ENCODE measurements around the gene NME9.
A peak's percentile ranks its signal among the peaks of the same experiment; 100 is the strongest.

NME9 gene

GRCh38 chr3:138361561-138361971 lies 31.9 kb upstream of the NME9 start:
- DNase-seq = no peak

GRCh38 chr3:138360869-138361525 lies 31.3 kb upstream of the NME9 start:
- no peak for DNase-seq

DNA sequence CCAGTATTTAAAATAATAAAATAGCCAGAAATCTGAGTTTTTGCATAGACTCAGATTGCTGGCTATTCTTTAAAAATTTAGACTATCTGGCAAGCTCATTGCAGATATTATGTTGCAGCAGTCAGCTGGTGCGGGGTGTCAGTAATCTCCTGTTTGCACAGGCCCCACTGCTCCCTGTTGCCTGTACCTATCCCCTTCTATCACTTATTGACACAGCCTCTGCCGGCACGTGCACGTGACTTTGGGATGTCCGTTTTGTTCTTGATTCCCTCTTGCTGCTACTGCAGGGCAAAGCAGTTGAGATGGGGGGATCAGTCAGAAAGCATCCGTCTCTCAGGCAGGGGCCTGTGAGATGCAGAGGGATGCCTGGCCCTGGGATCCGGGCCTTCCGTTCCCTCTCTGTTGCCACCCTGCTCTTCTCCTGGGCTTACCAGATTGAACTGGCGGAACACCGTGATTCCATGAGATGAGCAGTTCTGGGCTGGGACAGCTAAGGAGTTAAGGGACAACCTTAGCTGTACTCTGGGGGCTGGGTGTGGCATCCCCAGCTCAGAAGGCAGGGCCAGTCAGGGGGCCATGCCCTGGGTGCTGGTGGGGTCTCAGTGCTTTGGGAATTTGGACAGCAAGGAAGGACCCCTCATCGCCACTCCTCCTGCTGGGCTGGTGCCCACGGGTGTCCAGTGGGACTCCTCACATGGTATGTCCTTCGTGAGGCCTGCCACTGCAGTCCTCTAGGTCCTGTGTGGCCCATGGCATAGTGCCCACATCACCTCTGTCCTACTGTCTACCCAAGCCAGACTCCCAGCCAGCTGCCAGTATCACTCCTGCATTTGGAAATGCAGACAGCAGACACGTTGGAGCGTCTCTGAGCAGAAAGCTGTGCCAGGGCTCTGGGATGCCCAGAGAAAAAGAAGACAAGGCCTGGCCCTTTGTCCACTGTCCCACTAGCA lies 30.5 kb upstream of the NME9 start:
- no peak for DNase-seq

- no peak for DNase-seq
Measured at GRCh38 chr3:138359148-138359918, 29.7 kb upstream of the NME9 start.

DNA sequence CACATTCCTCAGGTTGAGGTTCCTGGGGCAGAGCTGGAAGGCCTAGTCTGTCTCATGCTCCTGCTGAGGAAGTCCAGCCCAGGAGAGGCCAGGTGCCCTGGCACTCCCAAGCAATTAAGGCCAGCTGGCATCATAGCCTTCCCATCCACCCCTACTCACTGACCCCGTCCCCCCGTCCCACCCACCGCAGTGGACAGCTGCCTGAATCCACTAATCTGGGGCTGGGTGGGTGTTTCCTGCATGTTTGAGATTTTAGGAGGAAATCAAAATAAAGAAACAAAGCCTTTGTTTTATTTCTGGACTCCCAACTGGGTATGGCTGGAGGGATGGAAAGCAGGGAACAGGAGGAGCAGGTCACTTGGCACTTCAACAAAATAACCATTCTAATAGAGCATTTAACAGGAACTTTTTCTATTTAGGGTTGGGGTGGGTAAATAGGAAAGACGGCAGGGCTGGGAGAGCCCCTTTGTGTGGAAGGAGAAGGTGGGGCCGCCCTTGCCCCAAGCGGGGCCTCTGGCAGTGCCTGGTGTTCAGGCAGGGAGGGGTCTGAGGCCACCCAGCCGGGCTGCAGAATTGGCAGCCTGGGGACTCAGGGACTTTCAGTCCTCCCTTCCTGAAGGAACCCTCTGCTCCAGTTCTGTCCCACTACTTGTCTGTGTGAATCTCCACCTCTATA lies 27.2 kb upstream of the NME9 start:
- no peak for DNase-seq

- no peak for DNase-seq
Measured at GRCh38 chr3:138355071-138355470, 25.4 kb upstream of the NME9 start.

- DNase-seq = no peak
Measured at GRCh38 chr3:138354376-138354775, 24.7 kb upstream of the NME9 start.

DNA sequence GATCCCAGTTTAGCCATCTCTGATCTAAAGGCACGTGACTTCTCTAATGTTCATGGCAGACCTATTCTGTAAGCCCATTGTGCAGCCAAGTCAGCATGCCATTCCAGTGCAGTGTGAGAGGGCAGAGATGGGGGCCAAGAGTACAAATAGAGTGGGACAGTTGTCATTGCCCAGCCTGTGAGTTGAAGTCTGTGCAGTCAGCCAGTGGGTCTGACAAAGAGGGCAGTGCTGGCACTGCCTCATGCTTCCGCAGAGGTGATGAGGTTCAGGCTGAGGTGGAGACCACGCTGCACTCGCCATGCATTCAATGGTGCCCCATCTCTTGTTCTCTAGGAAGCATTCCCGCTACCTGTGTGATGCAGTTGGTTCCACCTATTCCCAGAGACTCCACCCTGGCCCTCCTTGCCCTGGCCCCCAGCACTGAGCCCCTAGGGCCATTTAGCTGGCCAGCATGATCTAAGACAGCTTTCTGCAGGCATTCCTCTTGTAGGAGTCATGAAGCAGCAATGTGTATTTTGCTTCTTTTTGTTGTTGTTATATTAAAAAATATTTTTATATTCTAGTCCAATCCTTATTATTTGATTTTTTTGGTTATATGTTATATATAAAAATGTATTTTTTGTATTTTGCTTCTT lies 22.4 kb upstream of the NME9 start:
- no peak for DNase-seq

DNA sequence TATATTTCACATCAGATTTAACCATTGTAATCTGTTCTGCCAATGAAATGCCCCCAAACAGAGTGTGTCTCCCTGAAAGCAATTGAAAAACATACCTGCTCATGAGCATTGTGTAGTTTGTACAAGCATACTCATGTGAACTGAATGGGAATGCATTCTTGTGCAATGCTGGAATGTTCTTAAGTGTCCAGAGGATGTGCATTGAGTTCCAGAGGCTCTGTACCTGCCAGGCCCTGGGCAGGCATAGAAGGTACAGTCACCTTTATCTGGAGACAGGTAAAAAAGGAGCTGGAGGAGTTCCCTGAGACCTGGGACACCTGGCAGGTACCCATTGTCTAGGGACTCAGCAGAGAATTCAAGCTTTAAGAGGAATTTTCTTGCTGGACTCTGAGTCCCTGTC lies 21.5 kb upstream of the NME9 start:
- DNase-seq = no peak

- no peak for DNase-seq
Measured at GRCh38 chr3:138349926-138350665, 20.4 kb upstream of the NME9 start.

DNA sequence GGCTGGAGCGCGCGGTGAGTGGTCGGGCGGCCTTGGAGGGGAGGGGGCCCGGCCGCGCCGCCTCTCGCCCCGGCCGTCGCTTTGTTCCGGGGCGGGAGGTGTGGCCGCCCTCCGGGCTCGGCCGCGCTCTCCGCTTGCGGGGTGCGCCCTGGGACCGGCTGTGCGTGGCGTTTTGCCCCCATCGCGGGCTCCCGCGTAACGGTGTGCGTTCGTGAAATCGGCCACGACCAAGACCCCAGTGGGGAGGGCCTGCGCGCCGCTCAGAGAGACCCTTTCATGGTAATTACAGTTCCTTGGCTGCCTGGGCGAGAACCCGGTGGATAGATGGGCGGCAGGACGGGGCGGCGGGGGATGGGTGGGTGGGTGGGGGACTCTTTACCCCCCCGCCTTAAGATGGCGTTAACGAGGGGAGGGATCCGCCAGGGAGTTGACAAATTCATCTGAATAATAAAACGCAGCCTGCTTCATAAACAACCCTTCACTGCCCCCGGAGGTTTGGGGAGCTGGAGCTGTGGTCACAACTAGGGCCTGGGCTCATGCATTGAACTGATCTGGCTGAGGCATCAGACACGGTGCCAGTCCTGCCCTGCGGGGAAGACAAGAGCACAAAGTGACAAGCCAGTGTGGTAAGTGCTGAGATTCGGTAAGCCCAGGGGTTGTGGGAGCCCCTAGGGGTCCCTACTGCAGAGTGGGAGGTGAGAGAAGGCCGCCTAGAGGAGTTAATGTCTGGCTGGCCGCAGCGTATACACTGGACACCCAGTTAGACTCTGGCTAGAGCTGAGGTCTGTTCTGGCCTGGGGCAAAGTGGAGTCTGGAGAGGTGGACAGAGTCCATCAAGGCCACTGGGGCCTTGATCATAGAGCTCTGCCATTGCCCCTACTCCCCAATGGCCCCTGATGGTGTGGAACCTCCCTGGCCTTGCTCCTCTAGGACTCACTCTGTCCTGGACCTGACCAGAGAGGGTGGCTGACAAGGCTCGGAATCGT lies 19.4 kb upstream of the NME9 start:
- DNase-seq = no peak

GRCh38 chr3:138347960-138348753 lies 18.5 kb upstream of the NME9 start, which contains the start of gene MRAS:
MRAS (plus strand) TSS chr3:138348579; CDS start chr3:138372884, 24,305 bp downstream.
- peak; percentile 11 to 29 for DNase-seq

DNA sequence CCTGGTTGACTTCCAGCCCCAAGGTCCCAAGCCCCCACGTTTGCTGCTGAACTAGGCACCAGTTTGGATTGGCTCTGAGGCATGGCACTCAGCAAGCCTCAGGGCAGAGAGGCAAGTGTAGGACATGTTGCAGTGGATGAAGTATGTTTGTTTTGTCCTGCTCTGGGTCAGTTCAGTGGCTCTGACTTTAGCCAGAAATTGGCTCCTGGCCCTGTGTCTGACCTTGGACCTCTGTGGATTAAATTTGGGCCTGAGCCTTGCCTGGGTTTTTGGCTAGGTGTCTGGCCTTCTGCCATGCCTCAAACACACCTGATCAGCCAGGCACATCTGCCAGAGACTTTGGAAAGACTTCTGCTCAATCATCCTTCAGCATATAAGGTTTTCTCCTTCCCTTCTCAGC lies 15.1 kb upstream of the NME9 start:
- DNase-seq = no peak

DNA sequence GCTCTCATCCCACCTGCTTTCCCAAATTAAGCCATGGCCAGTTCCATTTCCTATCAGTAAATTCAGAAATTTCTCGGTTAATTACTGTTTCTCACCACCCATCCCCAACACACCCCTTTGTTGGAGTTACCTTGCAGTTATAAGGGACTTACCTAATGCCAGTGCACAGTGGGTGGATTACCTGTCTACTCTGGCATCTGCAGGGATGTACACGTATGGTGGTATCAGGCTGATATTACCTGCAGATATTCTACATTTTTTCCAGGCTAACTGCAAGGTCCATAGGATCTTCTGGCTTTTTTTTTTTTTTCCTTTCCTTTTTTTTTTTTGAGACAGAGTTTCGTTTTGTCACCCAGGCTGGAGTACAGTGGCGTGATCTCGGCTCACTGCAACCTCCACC lies 10.9 kb upstream of the NME9 start:
- no peak for DNase-seq

- DNase-seq = no peak
Measured at GRCh38 chr3:138338811-138339210, 9.2 kb upstream of the NME9 start.

GRCh38 chr3:138338244-138338643 lies 8.6 kb upstream of the NME9 start:
- no peak for DNase-seq

- no peak for DNase-seq
Measured at GRCh38 chr3:138336454-138336999, 6.9 kb upstream of the NME9 start.

GRCh38 chr3:138334608-138335007 lies 5.0 kb upstream of the NME9 start:
- DNase-seq = no peak

GRCh38 chr3:138332472-138333073 lies 2.9 kb upstream of the NME9 start:
- DNase-seq = no peak

All from stimulated activated CD4-positive, alpha-beta T cell treated with anti-CD3 and anti-CD28 coated beads, Interleukin-2, amount 100 ng/mL, for 48 hours (primary cell).